Hepatocyte (in vitro differentiated cells): ENCODE measurements around the gene FADS6. TPM values are rescaled to one million over a fixed set of nuclear protein-coding genes. Genes with fewer than 3 reads are reported as not detected.

Experiments used
- DNase-seq: peaks from one replicate; pipeline ENCODE4 v3.0.0-alpha.2; 2016; ENCODE audit warnings: low spot score
- H2AFZ ChIP-seq: fragments of 200-600 bp; sonication (generic); 2 replicates; pipeline ENCODE4 v1.6.0; 2016; ENCODE audit warnings: antibody characterized with exemption, mild to moderate bottlenecking
- H3K27ac ChIP-seq: fragments of 200-600 bp; sonication (generic); 2 replicates; pipeline ENCODE4 v1.5.1; 2016; ENCODE audit warnings: mild to moderate bottlenecking
- H3K27me3 ChIP-seq: fragments of 200-600 bp; sonication (generic); 2 replicates; pipeline ENCODE4 v1.6.1; 2016
- H3K36me3 ChIP-seq: fragments of 200-600 bp; sonication (generic); replicated peaks from 2 replicates; pipeline ENCODE4 v1.5.1; 2016; ENCODE audit warnings: low read depth; ENCODE audit not compliant: insufficient read depth
- H3K4me1 ChIP-seq: fragments of 200-600 bp; sonication (generic); 2 replicates; pipeline ENCODE4 v1.5.1; 2016; ENCODE audit warnings: mild to moderate bottlenecking, moderate library complexity; ENCODE audit not compliant: insufficient read depth
- H3K4me2 ChIP-seq: fragments of 200-600 bp; sonication (generic); 2 replicates; pipeline ENCODE4 v1.6.0; 2016
- H3K4me3 ChIP-seq: fragments of 200-600 bp; sonication (generic); 2 replicates; pipeline ENCODE4 v1.5.1; 2016; ENCODE audit warnings: mild to moderate bottlenecking
- H3K79me2 ChIP-seq: fragments of 200-600 bp; sonication (generic); 2 replicates; pipeline ENCODE4 v1.6.0; 2017; ENCODE audit warnings: mild to moderate bottlenecking
- H3K9me2 ChIP-seq: fragments of 200-600 bp; sonication (generic); replicated peaks from 2 replicates; pipeline ENCODE4 v1.6.0; 2017; ENCODE audit warnings: mild to moderate bottlenecking; ENCODE audit not compliant: insufficient read depth
- H3K9me3 ChIP-seq: fragments of 200-600 bp; sonication (generic); 2 replicates; pipeline ENCODE4 v1.5.1; 2016; ENCODE audit warnings: low read depth, mild to moderate bottlenecking
- H4K20me1 ChIP-seq: fragments of 200-600 bp; sonication (generic); 2 replicates; pipeline ENCODE4 v1.6.0; 2016; ENCODE audit warnings: mild to moderate bottlenecking; ENCODE audit not compliant: insufficient read depth, poor library complexity, severe bottlenecking
- CTCF ChIP-seq: fragments of 200-600 bp; sonication (generic); IDR thresholded peaks from 2 replicates; pipeline ENCODE4 v1.5.1; 2016; ENCODE audit warnings: antibody characterized with exemption, mild to moderate bottlenecking; ENCODE audit not compliant: poor library complexity
- EZH2 ChIP-seq: fragments of 200-600 bp; sonication (generic); IDR thresholded peaks from 2 replicates; pipeline ENCODE4 v1.6.1; 2016; ENCODE audit warnings: antibody characterized with exemption, mild to moderate bottlenecking, borderline replicate concordance
- EZH2phosphoT487 ChIP-seq: fragments of 200-600 bp; sonication (generic); IDR thresholded peaks from one replicate; pipeline ENCODE4 v1.6.1; 2018; ENCODE audit warnings: antibody characterized with exemption, mild to moderate bottlenecking, low read depth, moderate library complexity; ENCODE audit not compliant: unreplicated experiment, severe bottlenecking
- WGBS: methylation state at CpG from one replicate; pipeline ENCODE4 v1.1.6; 2016; ENCODE audit warnings: low lambda C conversion rate; ENCODE audit errors: missing lambda C conversion rate; 5-methylcytosine and 5-hydroxymethylcytosine counted together
- polyA plus RNA-seq: library from polyadenylated mRNA; unstranded; fragments of >200 nt; fragmentation: Nextera tagmentation; extraction: Ambion mirVana; gene quantifications from 2 replicates; pipeline ENCODE4 v1.2.1, GENCODE V29; 2016
- total RNA-seq: library from RNA; depleted of rRNA; stranded (reverse); fragments of >200 nt; gene quantifications from 2 replicates; pipeline ENCODE4 v1.2.3, GENCODE V29; 2014

FADS6 gene
- total and polyA plus RNA-seq, 2 experiments from 2014 or later, result 4.2 to 4.3 TPM

- Histone ChIP-seq H3K9me2 (no peaks in the 10 kb centered on the region), H4K20me1 (no peaks in the 10 kb centered on the region), H3K79me2 (no peaks in the 10 kb centered on the region), H3K9me3 (no peaks in the 10 kb centered on the region), H3K4me2 (no peak overlapping the region), H3K27ac (no peak overlapping the region), H3K4me3 (no peak overlapping the region), H3K36me3 (no peaks in the 10 kb centered on the region), H2AFZ (no peak overlapping the region), H3K27me3 (peaks cover 26% of the 10 kb centered on the region), H3K4me1 (peaks cover 17% of the 10 kb centered on the region)
- TF ChIP-seq EZH2phosphoT487 (no peak), EZH2 (no peak), CTCF (no peak)
- WGBS, result 96% methylated on average over 14 of the region's 15 CpGs
- DNase-seq, result no peak
Observed at GRCh38 chr17:74864297-74864865, 29.1 kb downstream of the FADS6 start.

GRCh38 chr17:74863420-74864296 is 29.8 kb downstream of the FADS6 start:
- H3K4me1 ChIP-seq, result peaks cover 17% of the 10 kb centered on the region
- DNase-seq, result no peak
- H3K36me3 ChIP-seq, result no peaks in the 10 kb centered on the region
- H3K4me2 ChIP-seq, result no peak overlapping the region
- no peak overlapping the region for H2AFZ ChIP-seq
- no peaks in the 10 kb centered on the region for H3K9me3 ChIP-seq
- no peaks in the 10 kb centered on the region for H4K20me1 ChIP-seq
- no peaks in the 10 kb centered on the region for H3K9me2 ChIP-seq
- peaks cover 33% of the 10 kb centered on the region for H3K27me3 ChIP-seq
- no peak overlapping the region for H3K27ac ChIP-seq
- H3K79me2 ChIP-seq, result no peaks in the 10 kb centered on the region
- TF ChIP-seq EZH2phosphoT487, result no peak
- no peak for TF ChIP-seq CTCF
- TF ChIP-seq EZH2, result no peak
- H3K4me3 ChIP-seq, result no peak overlapping the region
- 93% methylated on average over 25 of the region's 25 CpGs for WGBS

GRCh38 chr17:74862919-74863318 is 30.5 kb downstream of the FADS6 start:
- Histone ChIP-seq H4K20me1 (no peaks in the 10 kb centered on the region), H3K9me2 (no peaks in the 10 kb centered on the region), H3K36me3 (no peaks in the 10 kb centered on the region), H3K4me3 (no peak overlapping the region), H3K4me2 (no peak overlapping the region), H3K27me3 (peaks cover 37% of the 10 kb centered on the region), H3K79me2 (no peaks in the 10 kb centered on the region), H3K27ac (no peak overlapping the region), H3K4me1 (peaks cover 17% of the 10 kb centered on the region), H3K9me3 (no peaks in the 10 kb centered on the region), H2AFZ (no peak overlapping the region)
- WGBS, result 96% methylated on average over 6 of the region's 6 CpGs
- DNase-seq, result no peak
- TF ChIP-seq EZH2phosphoT487, result no peak
- no peak for TF ChIP-seq CTCF
- TF ChIP-seq EZH2, result no peak
